ENCODE measurements around the gene NKAIN2. TPM values are rescaled to one million over a fixed set of nuclear protein-coding genes. Genes with fewer than 3 reads are reported as not detected.

The NKAIN2 gene
- total and polyA plus RNA-seq, 9 of the 15 experiments (the other 6 are each of a cell fraction or from before 2014, with no cell fraction given): not detected

- TF ChIP-seq ZNF609 (CRISPR knock-in tag; IDR thresholded peaks at IDR 0.05; ENCODE audit: borderline replicate concordance) (no peak), ZMIZ1 (IDR thresholded peaks at IDR 0.05; ENCODE audit: low read depth in 2 of 2, low read length in 2 of 2) (no peak)
Observed at GRCh38 chr6:123972600-123973294, 169.1 kb downstream of the NKAIN2 start (continued).
